Cardiac muscle cell (in vitro differentiated cells and primary cell): ENCODE data around the gene MX2. TPM values are rescaled to one million over a fixed set of nuclear protein-coding genes. Genes with fewer than 3 reads are reported as not detected.

Experiments used
- DNase-seq, 2 donors: peaks; one replicate each; pipeline versions ENCODE4 v3.0.0 to v3.0.0-alpha.2; 2010 to 2017; ENCODE audit warnings: low read depth in 1 of 2, low spot score in 1 of 2
- H3K27ac ChIP-seq: fragments of 200-600 bp; sonication (generic); 2 replicates; pipeline ENCODE4 v1.5.1; 2016
- H3K27me3 ChIP-seq: fragments of 200-600 bp; sonication (generic); 2 replicates; pipeline ENCODE4 v1.6.0; 2016; ENCODE audit warnings: control low read depth
- H3K36me3 ChIP-seq: fragments of 200-600 bp; sonication (generic); 2 replicates; pipeline ENCODE4 v1.5.1; 2016; ENCODE audit warnings: control low read depth
- H3K4me1 ChIP-seq: fragments of 200-600 bp; sonication (generic); 2 replicates; pipeline ENCODE4 v1.8.1; 2017; ENCODE audit warnings: low read depth, mild to moderate bottlenecking, mixed run types
- H3K4me3 ChIP-seq: fragments of 200-600 bp; sonication (generic); 2 replicates; pipeline ENCODE4 v1.5.1; 2016; ENCODE audit warnings: mild to moderate bottlenecking
- H3K9me3 ChIP-seq: fragments of 200-600 bp; sonication (generic); 2 replicates; pipeline ENCODE4 v1.5.1; 2017; ENCODE audit warnings: low read depth, mild to moderate bottlenecking, control low read depth
- CTCF ChIP-seq: IDR thresholded peaks from 2 replicates; pipeline ENCODE4 v1.5.1; 2012; ENCODE audit warnings: low read depth, mild to moderate bottlenecking, low read length
- polyA plus RNA-seq: library from polyadenylated mRNA; unstranded; fragments of >200 nt; fragmentation: Nextera tagmentation; extraction: Ambion mirVana; gene quantifications from 2 replicates; pipeline ENCODE4 v1.2.1, GENCODE V29; 2016
- total RNA-seq: library from RNA; depleted of rRNA; stranded (reverse); fragments of >200 nt; gene quantifications from 2 replicates; pipeline ENCODE4 v1.2.3, GENCODE V29; 2016

MX2 gene
- total and polyA plus RNA-seq, 2 experiments from 2014 or later: 0.28 to 2.3 TPM

- no peak for TF ChIP-seq CTCF
- Histone ChIP-seq H3K9me3 (no peaks in the 10 kb centered on the region), H3K27ac (no peak overlapping the region), H3K27me3 (no peaks in the 10 kb centered on the region), H3K4me3 (no peak overlapping the region), H3K36me3 (no peaks in the 10 kb centered on the region), H3K4me1 (no peaks in the 10 kb centered on the region)
- no peak for DNase-seq
These were observed 83.1 kb downstream of the MX2 start for GRCh38 chr21:41444703-41445464.

- Histone ChIP-seq H3K4me3 (no peak overlapping the region), H3K27ac (no peak overlapping the region), H3K9me3 (no peaks in the 10 kb centered on the region), H3K36me3 (no peaks in the 10 kb centered on the region), H3K27me3 (no peaks in the 10 kb centered on the region), H3K4me1 (no peaks in the 10 kb centered on the region)
- no peak for TF ChIP-seq CTCF
- DNase-seq: peak in 1 of 2 donors; percentile 66
These were observed 83.6 kb downstream of the MX2 start for GRCh38 chr21:41445465-41445862.

- Histone ChIP-seq H3K4me1 (no peaks in the 10 kb centered on the region), H3K36me3 (no peaks in the 10 kb centered on the region), H3K27ac (no peak overlapping the region), H3K4me3 (no peak overlapping the region), H3K9me3 (no peaks in the 10 kb centered on the region), H3K27me3 (no peaks in the 10 kb centered on the region)
- no peak for TF ChIP-seq CTCF
- no peak for DNase-seq
These were observed 84.8 kb downstream of the MX2 start for GRCh38 chr21:41446586-41446985.

- Histone ChIP-seq H3K4me1 (no peaks in the 10 kb centered on the region), H3K27me3 (no peaks in the 10 kb centered on the region), H3K27ac (no peak overlapping the region), H3K9me3 (no peaks in the 10 kb centered on the region), H3K36me3 (no peaks in the 10 kb centered on the region), H3K4me3 (no peak overlapping the region)
- no peak for DNase-seq
- no peak for TF ChIP-seq CTCF
These were observed 85.5 kb downstream of the MX2 start for GRCh38 chr21:41447356-41447755.

- no peaks in the 10 kb centered on the region for H3K9me3 ChIP-seq
- no peak for TF ChIP-seq CTCF
- H3K4me3 ChIP-seq: no peak overlapping the region
- H3K27ac ChIP-seq: no peak overlapping the region
- no peak for DNase-seq
- H3K27me3 ChIP-seq: no peaks in the 10 kb centered on the region
- H3K4me1 ChIP-seq: no peaks in the 10 kb centered on the region
- H3K36me3 ChIP-seq: no peaks in the 10 kb centered on the region
These were observed 87.8 kb downstream of the MX2 start for GRCh38 chr21:41449613-41450012.
